ENCODE results near the gene RNF181. TPM values are rescaled to one million over a fixed set of nuclear protein-coding genes. Genes with fewer than 3 reads are reported as not detected.

The RNF181 gene
- total RNA-seq, 1 experiment from 2014 or later = 96.7 TPM

DNA sequence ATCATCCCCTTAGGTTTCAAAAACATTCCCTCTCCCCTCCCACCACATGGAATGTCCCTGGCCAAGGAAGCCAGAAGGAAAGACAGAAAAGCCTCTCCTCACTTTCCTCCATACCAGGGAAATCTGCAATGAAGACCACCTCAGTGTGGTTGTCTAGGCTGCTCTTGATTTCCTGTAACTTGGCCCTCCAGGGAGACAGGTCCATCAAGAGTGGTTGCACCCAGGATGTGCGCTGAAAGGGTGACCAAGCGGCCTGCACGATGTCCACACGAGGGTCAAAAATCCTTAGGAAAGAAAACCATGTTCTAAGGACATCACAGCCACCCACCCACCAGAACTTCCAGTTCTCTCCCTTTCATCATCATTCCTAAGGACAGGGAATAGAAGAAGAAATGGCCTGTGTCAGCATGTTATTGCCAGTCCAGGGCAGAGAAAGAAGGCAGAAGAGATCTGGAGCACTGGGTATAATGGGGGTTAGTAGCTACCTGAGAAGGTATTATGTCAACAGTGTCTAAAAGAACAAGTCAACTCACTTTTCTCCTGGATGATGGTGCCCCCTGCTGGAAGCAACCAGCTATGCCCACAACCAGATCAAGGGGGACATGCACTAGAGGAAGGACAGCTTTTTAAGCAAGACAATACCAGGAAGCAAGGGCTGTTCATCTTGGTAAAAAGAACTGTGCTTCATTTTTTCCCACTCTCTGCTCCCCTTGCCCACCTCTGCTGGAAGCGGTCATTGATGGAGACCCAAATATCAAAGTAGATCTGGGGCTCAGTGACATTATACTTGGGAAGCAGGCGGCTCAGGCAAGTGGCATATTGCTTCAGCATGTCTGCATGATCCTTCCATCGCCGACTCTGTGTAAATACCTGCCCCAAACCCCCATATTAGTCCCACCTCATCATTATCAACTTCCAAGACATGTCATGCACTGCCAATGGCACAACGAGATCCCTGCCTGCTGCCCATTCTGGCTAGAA lies 43.6 kb upstream of the RNF181 start:
- H3K4me3 ChIP-seq = no peak overlapping the region
- DNase-seq = peak; percentile 75 to 80
- no peaks in the 10 kb centered on the region for H3K9me3 ChIP-seq (ENCODE audit: insufficient read depth, low read depth)
- BruUV-seq (replicated peaks) = no TSS peak
- peaks cover 29% of the 10 kb centered on the region for H3F3A ChIP-seq (ENCODE audit: insufficient read depth, low read depth)
- H3K9me2 ChIP-seq (ENCODE audit: insufficient read depth) = no peaks in the 10 kb centered on the region
- intact Hi-C loops (cut with micrococcal nuclease; ENCODE audit: unreplicated experiment) = loop anchor here (1.0 to 5.0 kb wide), 4 partner anchors 132 to 250 kb away; partner anchors contain the start of gene TGOLN2
- TF ChIP-seq EZH2 (IDR thresholded peaks at IDR 0.05; ENCODE audit: low read depth) = no peak
- TF ChIP-seq, protein P1, sequence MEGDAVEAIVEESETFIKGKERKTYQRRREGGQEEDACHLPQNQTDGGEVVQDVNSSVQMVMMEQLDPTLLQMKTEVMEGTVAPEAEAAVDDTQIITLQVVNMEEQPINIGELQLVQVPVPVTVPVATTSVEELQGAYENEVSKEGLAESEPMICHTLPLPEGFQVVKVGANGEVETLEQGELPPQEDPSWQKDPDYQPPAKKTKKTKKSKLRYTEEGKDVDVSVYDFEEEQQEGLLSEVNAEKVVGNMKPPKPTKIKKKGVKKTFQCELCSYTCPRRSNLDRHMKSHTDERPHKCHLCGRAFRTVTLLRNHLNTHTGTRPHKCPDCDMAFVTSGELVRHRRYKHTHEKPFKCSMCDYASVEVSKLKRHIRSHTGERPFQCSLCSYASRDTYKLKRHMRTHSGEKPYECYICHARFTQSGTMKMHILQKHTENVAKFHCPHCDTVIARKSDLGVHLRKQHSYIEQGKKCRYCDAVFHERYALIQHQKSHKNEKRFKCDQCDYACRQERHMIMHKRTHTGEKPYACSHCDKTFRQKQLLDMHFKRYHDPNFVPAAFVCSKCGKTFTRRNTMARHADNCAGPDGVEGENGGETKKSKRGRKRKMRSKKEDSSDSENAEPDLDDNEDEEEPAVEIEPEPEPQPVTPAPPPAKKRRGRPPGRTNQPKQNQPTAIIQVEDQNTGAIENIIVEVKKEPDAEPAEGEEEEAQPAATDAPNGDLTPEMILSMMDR (conservative IDR thresholded peaks at IDR 0.05) = peak; percentile 93
- no peak overlapping the region for H3K27ac ChIP-seq
- ChIA-PET POLR2A (ENCODE audit: unreplicated experiment) (interaction anchor here (0.6 kb wide), 1 partner anchor 138 kb away, joined by 3 read pairs; no protein-coding TSS in a partner anchor), CTCF (interaction anchor here (0.6 to 1.6 kb wide), 7 partner anchors 12 to 251 kb away, joined by 3 to 16 read pairs (median 3); partner anchors contain the start of genes ELMOD3 and RETSAT)
- no peak overlapping the region for H3K4me2 ChIP-seq
- H3K36me3 ChIP-seq (ENCODE audit: low read depth) = 0 out of 2 replicates have a peak, but pooled peaks cover 5% of the 10 kb centered on the region
- H2AFZ ChIP-seq = no peak overlapping the region
- no peaks in the 10 kb centered on the region for H3K4me1 ChIP-seq (replicated peaks; ENCODE audit: insufficient read depth)
- no peaks in the 10 kb centered on the region for H4K20me1 ChIP-seq (ENCODE audit: insufficient read depth)
- H3K27me3 ChIP-seq (ENCODE audit: insufficient read depth, low read depth) = no peaks in the 10 kb centered on the region
- no peaks in the 10 kb centered on the region for H3K79me2 ChIP-seq (ENCODE audit: low read depth)

DNA sequence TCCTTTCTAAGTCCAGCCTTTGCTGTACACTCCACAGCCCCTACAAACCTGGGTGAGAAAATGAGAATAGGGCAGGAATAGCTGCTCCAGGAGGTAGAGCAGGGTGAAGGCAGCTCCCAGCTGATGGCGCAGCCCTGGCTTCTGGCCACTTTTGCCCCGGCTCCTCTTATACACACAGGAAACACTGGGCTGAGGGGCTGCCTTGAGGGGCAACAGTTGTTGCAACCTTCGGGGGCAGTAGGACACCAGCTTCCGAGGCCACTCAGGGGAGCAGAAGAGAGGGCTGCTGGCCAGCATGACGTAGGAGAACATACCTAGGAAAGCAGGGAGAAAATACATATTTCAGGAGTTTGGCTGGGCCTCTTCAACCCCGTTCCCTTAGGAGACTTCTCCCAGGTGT lies 42.4 kb upstream of the RNF181 start:
- BruUV-seq (replicated peaks) = no TSS peak
- CTCF ChIA-PET = interaction anchor here (0.6 to 1.6 kb wide), 2 partner anchors 42 to 132 kb away, joined by 3 to 6 read pairs; partner anchors contain the start of gene RNF181
- no peak for DNase-seq
- Histone ChIP-seq H3K27me3 (ENCODE audit: insufficient read depth, low read depth) (no peaks in the 10 kb centered on the region), H3F3A (ENCODE audit: insufficient read depth, low read depth) (peaks cover 18% of the 10 kb centered on the region; the same call in 1 of the 2 replicates), H3K36me3 (ENCODE audit: low read depth) (0 out of 2 replicates have a peak, but pooled peaks cover 10% of the 10 kb centered on the region), H2AFZ (no peak overlapping the region), H3K9me2 (ENCODE audit: insufficient read depth) (no peaks in the 10 kb centered on the region), H3K9me3 (ENCODE audit: insufficient read depth, low read depth) (no peaks in the 10 kb centered on the region), H4K20me1 (ENCODE audit: insufficient read depth) (no peaks in the 10 kb centered on the region), H3K4me3 (no peak overlapping the region), H3K4me2 (no peak overlapping the region), H3K27ac (no peak overlapping the region), H3K4me1 (replicated peaks; ENCODE audit: insufficient read depth) (no peaks in the 10 kb centered on the region), H3K79me2 (ENCODE audit: low read depth) (peaks cover 5% of the 10 kb centered on the region; the same call in 1 of the 2 replicates)
- TF ChIP-seq EZH2 (IDR thresholded peaks at IDR 0.05; ENCODE audit: low read depth) = no peak
- TF ChIP-seq, protein P1 (conservative IDR thresholded peaks at IDR 0.05) = no peak
- intact Hi-C loops (cut with micrococcal nuclease; ENCODE audit: unreplicated experiment) = loop anchor here (5.0 kb wide), 2 partner anchors 226 to 251 kb away; partner anchors contain the start of gene TGOLN2
- POLR2A ChIA-PET (ENCODE audit: unreplicated experiment) = interaction anchor here (0.5 kb wide), 1 partner anchor 42 kb away, joined by 3 read pairs; the partner anchor contains the start of gene RNF181

DNA sequence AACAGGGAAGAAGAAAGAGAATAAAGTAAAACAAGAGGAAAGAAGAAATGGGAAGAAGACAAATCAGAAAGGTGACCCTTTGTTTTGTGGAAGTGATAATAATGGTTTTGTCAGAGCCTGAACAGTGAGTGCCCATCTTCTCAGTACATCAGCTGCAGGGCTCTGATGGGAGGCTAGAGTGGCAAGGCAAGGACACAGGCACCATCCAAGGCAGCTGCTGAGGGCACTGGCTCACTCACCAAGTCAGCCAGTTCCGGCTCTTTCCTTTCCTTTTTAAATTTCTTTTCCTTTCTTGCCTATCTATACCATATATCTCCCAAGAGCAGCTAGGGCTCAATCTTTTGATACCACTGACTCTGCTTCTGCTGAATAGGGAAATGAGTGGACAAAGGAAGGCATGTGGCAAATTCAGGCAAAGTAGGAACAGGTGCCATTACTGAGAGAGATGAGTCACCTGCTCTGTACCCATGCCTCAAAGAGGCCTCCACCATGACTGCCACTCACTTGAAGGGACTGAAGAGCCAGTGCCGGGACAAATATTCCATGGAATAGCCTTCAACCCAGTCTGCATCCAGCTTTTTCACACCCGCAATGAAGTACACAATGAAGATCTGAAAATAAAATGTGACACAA lies 40.4 kb upstream of the RNF181 start:
- Histone ChIP-seq H3K4me1 (replicated peaks; ENCODE audit: insufficient read depth) (peaks cover 4% of the 10 kb centered on the region), H3K36me3 (ENCODE audit: low read depth) (peaks cover 19% of the 10 kb centered on the region; the same call in 1 of the 2 replicates), H3K79me2 (ENCODE audit: low read depth) (peaks cover 23% of the 10 kb centered on the region), H2AFZ (no peak overlapping the region), H3K27ac (no peak overlapping the region), H3K9me2 (ENCODE audit: insufficient read depth) (no peaks in the 10 kb centered on the region), H4K20me1 (ENCODE audit: insufficient read depth) (no peaks in the 10 kb centered on the region), H3F3A (ENCODE audit: insufficient read depth, low read depth) (peaks cover 5% of the 10 kb centered on the region; the same call in 1 of the 2 replicates), H3K27me3 (ENCODE audit: insufficient read depth, low read depth) (no peaks in the 10 kb centered on the region), H3K4me2 (no peak overlapping the region), H3K4me3 (no peak overlapping the region), H3K9me3 (ENCODE audit: insufficient read depth, low read depth) (no peaks in the 10 kb centered on the region)
- CTCF ChIA-PET = no interaction called here
- DNase-seq = no peak
- TF ChIP-seq EZH2 (IDR thresholded peaks at IDR 0.05; ENCODE audit: low read depth) = no peak
- TF ChIP-seq, protein P1 (conservative IDR thresholded peaks at IDR 0.05) = no peak
- intact Hi-C loops (cut with micrococcal nuclease; ENCODE audit: unreplicated experiment) = loop anchor here (5.0 kb wide), 2 partner anchors 228 to 253 kb away; partner anchors contain the start of gene TGOLN2
- POLR2A ChIA-PET (ENCODE audit: unreplicated experiment) = no interaction called here
- BruUV-seq (replicated peaks) = no TSS peak
